NCI-H510A (cell line): ENCODE data around the gene LAMA3.

ENCODE experiments used
- DNase-seq: peaks from one replicate; lab custom pipeline; 2025; lab: John Stamatoyannopoulos, UW

The LAMA3 gene

GRCh38 chr18:24000613-24001490, 311.6 kb downstream of the LAMA3 start:
- DNase-seq, result no peak

- DNase-seq, result no peak
Observed at GRCh38 chr18:24002479-24002878, 313.2 kb downstream of the LAMA3 start.

- DNase-seq, result no peak
Observed at GRCh38 chr18:24003288-24003687, 314.0 kb downstream of the LAMA3 start.

DNA sequence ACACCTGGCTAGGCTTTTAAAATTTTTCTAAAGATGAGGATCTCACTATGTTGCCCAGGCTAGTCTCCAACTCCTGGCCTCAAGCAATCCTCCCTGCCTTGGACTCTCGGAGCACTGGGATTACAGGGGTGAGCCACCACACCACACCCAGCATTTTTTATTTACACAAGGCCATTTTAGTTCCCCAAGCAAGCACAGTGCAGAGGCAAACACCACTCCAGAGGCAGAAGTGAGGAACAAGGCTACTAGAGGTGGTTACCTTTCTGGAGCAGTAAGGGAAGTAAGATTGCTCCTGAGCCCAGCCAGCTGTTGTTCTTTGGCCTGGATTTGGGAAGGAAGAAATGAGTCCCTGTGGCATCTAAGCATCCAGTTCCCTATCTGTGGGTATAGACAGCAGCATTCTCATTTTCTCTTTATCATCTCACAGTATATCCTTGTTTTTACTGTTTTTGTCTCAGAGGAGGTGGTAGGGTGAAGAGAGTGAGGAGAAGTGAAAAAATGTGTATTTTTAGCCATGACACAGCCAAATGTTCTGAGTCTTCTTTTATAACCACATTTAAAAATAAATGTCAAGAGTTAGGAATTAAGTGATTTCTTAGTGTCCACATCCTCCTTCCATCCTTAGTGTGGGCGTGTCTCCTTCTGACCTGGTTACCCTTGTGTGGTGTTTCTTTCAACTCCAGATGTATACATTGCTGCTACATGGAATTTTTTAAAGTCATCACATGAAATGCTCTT, 314.8 kb downstream of the LAMA3 start:
- DNase-seq, result no peak
